ENCODE results near the gene PLCB1.
A peak's percentile ranks its signal among the peaks of the same experiment; 100 is the strongest.
"Not testable (repeated sequence)": the region's sequence is repeated elsewhere in the genome, so short reads cannot be mapped to it uniquely, and the experiment has no call there.

The PLCB1 gene

DNA sequence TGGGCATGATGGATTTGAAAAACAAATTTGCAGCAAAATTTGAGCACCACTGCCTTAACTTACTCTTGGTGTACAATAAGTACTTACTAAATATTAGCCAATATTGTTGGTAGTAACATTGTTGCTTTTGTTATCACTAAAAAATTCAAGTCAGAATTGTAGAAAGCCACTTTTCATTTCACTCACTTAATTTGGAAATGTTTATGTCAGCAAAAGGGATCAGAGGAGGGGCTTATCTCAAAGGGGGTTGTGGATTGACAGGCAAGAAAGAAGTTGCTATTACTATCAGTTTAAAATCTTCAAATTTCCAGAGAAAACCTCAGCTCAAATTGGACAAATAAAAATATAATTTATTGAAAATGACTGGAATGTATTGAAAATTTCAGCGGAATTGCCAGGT, 241.5 kb downstream of the PLCB1 start:
- DNase-seq (ENCODE audit: low read depth) = no peak
- no peak overlapping the region for H3K4me3 ChIP-seq (replicated peaks; ENCODE audit: low read depth, low read length)
- TF ChIP-seq, protein P1, sequence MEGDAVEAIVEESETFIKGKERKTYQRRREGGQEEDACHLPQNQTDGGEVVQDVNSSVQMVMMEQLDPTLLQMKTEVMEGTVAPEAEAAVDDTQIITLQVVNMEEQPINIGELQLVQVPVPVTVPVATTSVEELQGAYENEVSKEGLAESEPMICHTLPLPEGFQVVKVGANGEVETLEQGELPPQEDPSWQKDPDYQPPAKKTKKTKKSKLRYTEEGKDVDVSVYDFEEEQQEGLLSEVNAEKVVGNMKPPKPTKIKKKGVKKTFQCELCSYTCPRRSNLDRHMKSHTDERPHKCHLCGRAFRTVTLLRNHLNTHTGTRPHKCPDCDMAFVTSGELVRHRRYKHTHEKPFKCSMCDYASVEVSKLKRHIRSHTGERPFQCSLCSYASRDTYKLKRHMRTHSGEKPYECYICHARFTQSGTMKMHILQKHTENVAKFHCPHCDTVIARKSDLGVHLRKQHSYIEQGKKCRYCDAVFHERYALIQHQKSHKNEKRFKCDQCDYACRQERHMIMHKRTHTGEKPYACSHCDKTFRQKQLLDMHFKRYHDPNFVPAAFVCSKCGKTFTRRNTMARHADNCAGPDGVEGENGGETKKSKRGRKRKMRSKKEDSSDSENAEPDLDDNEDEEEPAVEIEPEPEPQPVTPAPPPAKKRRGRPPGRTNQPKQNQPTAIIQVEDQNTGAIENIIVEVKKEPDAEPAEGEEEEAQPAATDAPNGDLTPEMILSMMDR (IDR thresholded peaks at IDR 0.05; ENCODE audit: low read length, missing control alignments) = no peak

DNA sequence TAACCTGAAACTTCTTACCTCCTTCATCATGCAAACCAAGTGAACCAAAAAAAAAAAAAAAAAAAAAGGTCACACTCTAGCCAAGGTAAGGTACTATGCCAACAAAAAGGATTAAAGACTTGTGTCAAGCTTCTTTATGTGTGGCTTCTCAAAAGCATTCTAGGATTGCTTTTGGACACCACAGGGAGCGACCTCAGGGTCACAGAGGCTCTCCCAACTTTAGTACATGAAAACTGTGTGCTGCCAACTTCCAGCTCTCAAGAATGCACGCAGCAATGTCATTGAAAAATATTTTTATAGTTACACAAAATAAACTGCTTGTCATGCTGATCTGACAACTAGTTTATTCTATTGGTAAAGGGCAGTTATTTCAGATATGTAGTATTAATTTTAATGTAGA, 243.8 kb downstream of the PLCB1 start:
- TF ChIP-seq, protein P1 (IDR thresholded peaks at IDR 0.05; ENCODE audit: low read length, missing control alignments) = no peak
- no peak for DNase-seq (ENCODE audit: low read depth)
- H3K4me3 ChIP-seq (replicated peaks; ENCODE audit: low read depth, low read length) = no peak overlapping the region

DNA sequence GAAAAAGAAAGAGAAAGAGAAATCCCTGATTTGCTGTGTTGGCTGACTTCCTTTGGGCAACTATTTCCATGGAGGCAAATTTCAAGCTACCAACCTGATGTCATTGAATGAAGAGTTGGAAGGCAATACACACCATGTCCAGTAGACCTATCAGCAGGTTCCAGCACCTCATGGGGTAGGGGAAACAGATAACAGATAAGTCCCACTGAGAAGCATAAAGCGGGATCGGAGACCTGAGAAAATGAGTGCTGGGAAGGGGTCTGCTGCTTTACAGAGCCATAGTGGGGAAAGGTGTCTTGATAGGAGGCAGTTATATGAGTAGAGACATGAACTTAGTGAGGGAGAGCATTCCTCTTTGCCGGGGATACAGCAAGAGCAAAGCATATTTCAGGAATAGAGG, 244.9 kb downstream of the PLCB1 start:
- H3K4me3 ChIP-seq (replicated peaks; ENCODE audit: low read depth, low read length) = no peak overlapping the region
- TF ChIP-seq, protein P1 (IDR thresholded peaks at IDR 0.05; ENCODE audit: low read length, missing control alignments) = no peak
- DNase-seq (ENCODE audit: low read depth) = no peak

DNA sequence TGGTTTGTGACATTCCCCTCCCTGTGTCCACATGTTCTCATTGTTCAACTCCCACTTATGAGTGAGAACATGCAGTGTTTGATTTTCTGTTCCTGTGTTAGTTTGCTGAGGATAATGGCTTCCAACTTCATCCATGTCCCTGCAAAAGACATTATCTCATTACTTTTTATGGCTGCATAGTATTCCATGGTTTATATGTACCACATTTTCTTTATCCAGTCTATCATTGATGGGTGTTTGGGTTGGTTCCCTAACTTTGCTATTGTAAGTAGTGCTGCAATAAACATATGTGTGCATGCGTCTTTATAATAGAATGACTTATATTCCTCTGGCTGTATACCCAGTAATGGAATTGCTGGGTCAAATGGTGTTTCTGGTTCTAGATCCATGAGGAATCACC, 247.1 kb downstream of the PLCB1 start:
- DNase-seq (ENCODE audit: low read depth); H3K4me3 ChIP-seq (replicated peaks; ENCODE audit: low read depth, low read length): not testable (repeated sequence)

DNA sequence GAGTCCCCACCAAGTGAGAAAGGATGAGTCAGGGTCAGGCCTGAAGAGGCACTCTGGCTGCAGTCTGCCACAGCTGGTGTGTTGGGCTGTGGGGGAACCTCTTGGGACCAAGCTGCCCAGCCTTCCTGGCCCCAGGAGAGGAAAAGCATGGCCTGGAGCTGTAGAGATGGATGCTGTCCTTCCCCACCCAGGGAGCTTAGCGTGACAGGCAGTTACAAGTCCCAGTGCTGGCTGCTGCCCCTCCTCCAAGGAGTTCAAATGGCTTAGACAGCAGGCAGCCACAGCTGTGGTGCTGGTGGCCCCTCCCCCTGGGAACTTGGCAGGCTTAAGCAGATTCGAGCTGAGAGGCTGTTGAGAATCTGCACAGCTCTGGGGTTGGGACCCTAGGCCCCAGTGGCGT, 253.2 kb downstream of the PLCB1 start:
- TF ChIP-seq, protein P1 (IDR thresholded peaks at IDR 0.05; ENCODE audit: low read length, missing control alignments) = no peak
- peak; percentile 54 for DNase-seq (ENCODE audit: low read depth)

DNA sequence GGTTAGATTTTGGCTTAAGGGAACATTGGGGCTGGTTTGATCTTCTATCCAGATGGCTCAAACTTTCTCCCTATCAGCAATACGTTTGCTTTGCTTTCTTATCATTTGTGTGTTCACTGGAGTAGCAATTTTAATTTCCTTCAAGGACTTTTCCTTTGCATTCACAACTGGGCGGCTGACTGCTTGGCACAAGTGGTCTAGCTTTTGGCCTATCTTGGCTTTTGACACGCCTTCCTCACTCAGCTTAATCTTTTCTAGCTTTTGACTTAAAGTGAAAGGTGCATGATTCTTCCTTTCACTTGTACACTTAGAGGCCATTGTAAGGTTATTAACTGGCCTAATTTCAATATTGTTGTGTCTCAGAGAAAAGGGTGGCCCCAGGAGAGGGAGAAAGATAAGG, 254.9 kb downstream of the PLCB1 start:
- no peak overlapping the region for H3K4me3 ChIP-seq (replicated peaks; ENCODE audit: low read depth, low read length)
- TF ChIP-seq, protein P1 (IDR thresholded peaks at IDR 0.05; ENCODE audit: low read length, missing control alignments) = no peak
- no peak for DNase-seq (ENCODE audit: low read depth)

More for the DNA sequence above, 253.2 kb downstream of the PLCB1 start:
- no peak overlapping the region for H3K4me3 ChIP-seq (replicated peaks; ENCODE audit: low read depth, low read length)

DNA sequence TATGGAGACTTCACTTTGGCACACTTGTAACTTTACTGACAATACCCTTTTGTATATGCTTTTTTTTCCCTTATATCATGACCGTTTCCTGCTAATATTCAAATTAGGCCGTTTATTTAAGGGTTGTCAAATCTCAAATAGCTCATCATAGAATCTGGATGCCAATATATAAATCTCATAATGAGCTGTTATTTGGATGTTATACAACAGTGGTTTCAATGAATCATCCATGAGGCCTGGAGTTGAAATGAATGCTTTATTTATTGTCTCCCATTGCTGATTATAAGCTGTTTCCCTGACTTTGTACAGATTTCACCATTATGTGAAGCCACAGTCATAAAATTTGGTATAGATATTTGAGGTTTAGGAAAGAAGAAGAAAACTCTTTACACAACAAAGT, 256.1 kb downstream of the PLCB1 start:
- peak; percentile 44 for DNase-seq (ENCODE audit: low read depth)
- H3K4me3 ChIP-seq (replicated peaks; ENCODE audit: low read depth, low read length) = no peak overlapping the region
- TF ChIP-seq, protein P1 (IDR thresholded peaks at IDR 0.05; ENCODE audit: low read length, missing control alignments) = no peak

Measured in fibroblast of pulmonary artery (primary cell).